NCI-H2171 treated with DMSO at 0.1 percent for 48 hours (cell line): Measurements from ENCODE around the gene STRC.
"Not testable (repeated sequence)": the region's sequence is repeated elsewhere in the genome, so short reads cannot be mapped to it uniquely, and the experiment has no call there.

Source experiments
- DNase-seq: peaks from one replicate; lab custom pipeline; 2025; lab: John Stamatoyannopoulos, UW

Gene STRC

GRCh38 chr15:43563793-43564192 lies 54.8 kb downstream of the STRC start:
- DNase-seq = not testable (repeated sequence)

GRCh38 chr15:43562753-43563152 lies 55.8 kb downstream of the STRC start:
- DNase-seq = not testable (repeated sequence)

DNA sequence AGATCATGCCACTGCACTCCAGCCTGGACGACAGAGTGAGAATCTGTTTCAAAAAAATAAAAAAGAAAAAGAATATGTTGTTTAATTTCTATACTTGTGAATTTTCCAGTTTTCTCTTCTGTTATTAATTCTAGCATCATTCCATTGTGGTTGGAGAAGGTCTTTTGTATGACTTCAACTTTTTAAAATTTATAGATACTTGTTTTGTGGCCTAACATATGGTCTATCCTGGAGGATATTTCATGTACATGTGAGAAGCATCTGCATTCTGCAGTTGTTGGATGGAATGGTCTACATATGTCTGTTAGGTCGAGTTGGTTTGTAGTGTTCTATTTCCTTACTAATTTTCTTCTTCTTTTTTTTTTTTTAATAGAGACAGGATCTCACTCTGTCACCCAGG lies 65.6 kb downstream of the STRC start:
- DNase-seq = no peak

DNA sequence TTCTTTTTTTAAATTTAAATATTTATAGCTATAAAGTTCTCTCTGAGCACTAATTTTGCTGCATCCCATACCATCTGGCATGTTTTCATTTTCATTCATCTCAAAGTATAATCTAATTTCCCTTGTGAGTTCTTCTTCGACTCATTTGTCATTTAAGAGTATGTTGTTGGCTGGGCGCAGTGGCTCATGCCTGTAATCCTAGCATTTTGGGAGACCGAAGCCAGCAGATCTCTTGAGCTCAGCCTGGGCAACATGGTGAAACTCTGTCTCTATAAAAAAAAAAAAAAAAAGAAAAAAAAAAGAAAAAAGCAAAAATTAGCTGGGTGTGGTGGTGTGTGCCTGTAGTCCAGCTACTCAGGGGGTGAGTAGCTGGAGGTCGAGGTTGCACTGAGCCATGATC lies 66.3 kb downstream of the STRC start:
- peak; percentile 73 for DNase-seq

GRCh38 chr15:43550527-43551363 lies 67.9 kb downstream of the STRC start:
- no peak for DNase-seq
